WTC11 (cell line): ENCODE results near the gene PDCD6IP. TPM values are rescaled to one million over a fixed set of nuclear protein-coding genes. Genes with fewer than 3 reads are reported as not detected.

Source experiments
- ATAC-seq: fragments of 200-7000 bp; cut with Tn5 transposase; 2 replicates; pipeline ENCODE4 v1.10.0; 2021; ENCODE audit warnings: mild to moderate bottlenecking, moderate library complexity
- CTCF ChIA-PET: fragments of 300-600 bp; sonication (Branson Sonifier 250); formaldehyde crosslinking; loops from one replicate; lab custom pipeline; 2021; ENCODE audit warnings: antibody characterized with exemption; lab: Charles Lee
- POLR2A ChIA-PET: fragments of 350-600 bp; sonication (Branson Sonifier 250); formaldehyde crosslinking; loops from one replicate; lab custom pipeline; 2021; ENCODE audit warnings: antibody characterized with exemption; lab: Charles Lee
- DNase-seq: peaks from one replicate; pipeline ENCODE4 v3.0.0; 2021; ENCODE audit warnings: low spot score
- H3K27ac Mint-ChIP-seq: 2 replicates; pipeline ENCODE4 v1.8.0; 2021; ENCODE audit warnings: mixed read lengths
- H3K27me3 Mint-ChIP-seq: 2 replicates; pipeline ENCODE4 v1.8.0; 2021; ENCODE audit warnings: low read depth, mild to moderate bottlenecking, moderate library complexity, mixed read lengths
- H3K36me3 Mint-ChIP-seq: 2 replicates; pipeline ENCODE4 v1.8.0; 2021; ENCODE audit warnings: mixed read lengths
- H3K4me1 Mint-ChIP-seq: 2 replicates; pipeline ENCODE4 v1.8.0; 2022; ENCODE audit warnings: mixed read lengths
- H3K4me3 Mint-ChIP-seq: 2 replicates; pipeline ENCODE4 v1.8.0; 2021; ENCODE audit warnings: mild to moderate bottlenecking, moderate library complexity, mixed read lengths
- H3K9me3 Mint-ChIP-seq: 2 replicates; pipeline ENCODE4 v1.8.0; 2021; ENCODE audit warnings: mixed read lengths
- AR ChIP-seq: fragments of 250-450 bp; sonication (Bioruptor Pico); IDR thresholded peaks from 2 replicates; pipeline ENCODE4 v1.9.0; 2021; ENCODE audit warnings: mild to moderate bottlenecking
- ATF3 ChIP-seq: sonication (generic); formaldehyde crosslinking; conservative IDR thresholded peaks from 2 replicates; pipeline ENCODE4 v1.8.1; 2022; ENCODE audit warnings: mild to moderate bottlenecking, missing genetic modification reagents
- CTCF ChIP-seq: fragments of 200-600 bp; IDR thresholded peaks from 2 replicates; pipeline ENCODE4 v1.8.0; 2022; ENCODE audit warnings: antibody characterized with exemption
- ELF4 ChIP-seq: sonication (generic); formaldehyde crosslinking; IDR thresholded peaks from 2 replicates; pipeline ENCODE4 v1.8.1; 2022; ENCODE audit warnings: low read depth, mild to moderate bottlenecking, moderate library complexity, missing genetic modification reagents
- EMX1 ChIP-seq: fragments of 250-450 bp; sonication (Bioruptor Pico); IDR thresholded peaks from 2 replicates; pipeline ENCODE4 v1.8.0; 2021; ENCODE audit warnings: mild to moderate bottlenecking
- GABPB1 ChIP-seq: sonication (generic); formaldehyde crosslinking; IDR thresholded peaks from 2 replicates; pipeline ENCODE4 v1.8.1; 2023; ENCODE audit warnings: mild to moderate bottlenecking, missing genetic modification reagents
- GTF2I ChIP-seq: fragments of 250-450 bp; sonication (Bioruptor Pico); conservative IDR thresholded peaks from 2 replicates; pipeline ENCODE4 v1.4.0; 2021; ENCODE audit warnings: mild to moderate bottlenecking
- HMGXB4 ChIP-seq: sonication (generic); formaldehyde crosslinking; IDR thresholded peaks from 2 replicates; pipeline ENCODE4 v1.8.1; 2023; ENCODE audit warnings: mild to moderate bottlenecking, moderate library complexity, missing genetic modification reagents
- MXD4 ChIP-seq: fragments of 250-450 bp; sonication (Bioruptor Pico); IDR thresholded peaks from 2 replicates; pipeline ENCODE4 v1.8.0; 2021; ENCODE audit warnings: mild to moderate bottlenecking, moderate library complexity, borderline replicate concordance
- NFE2L1 ChIP-seq: sonication (generic); formaldehyde crosslinking; IDR thresholded peaks from 2 replicates; pipeline ENCODE4 v1.8.1; 2023; ENCODE audit warnings: missing genetic modification reagents
- PRDM15 ChIP-seq: sonication (generic); formaldehyde crosslinking; IDR thresholded peaks from 2 replicates; pipeline ENCODE4 v1.8.0; 2022; ENCODE audit warnings: missing genetic modification reagents
- SP1 ChIP-seq: sonication (generic); formaldehyde crosslinking; conservative IDR thresholded peaks from 2 replicates; pipeline ENCODE4 v1.8.1; 2022; ENCODE audit warnings: missing genetic modification reagents
- USF1 ChIP-seq: sonication (generic); formaldehyde crosslinking; IDR thresholded peaks from 2 replicates; pipeline ENCODE4 v1.8.0; 2022; ENCODE audit warnings: mild to moderate bottlenecking, missing genetic modification reagents
- ZNF121 ChIP-seq: sonication (generic); formaldehyde crosslinking; IDR thresholded peaks from 2 replicates; pipeline ENCODE4 v1.8.0; 2023; ENCODE audit warnings: missing genetic modification reagents
- ZNF232 ChIP-seq: sonication (generic); formaldehyde crosslinking; IDR thresholded peaks from 2 replicates; pipeline ENCODE4 v1.8.0; 2022; ENCODE audit warnings: mild to moderate bottlenecking, missing genetic modification reagents
- ZNF425 ChIP-seq: fragments of 250-450 bp; sonication (Bioruptor Pico); conservative IDR thresholded peaks from 2 replicates; pipeline ENCODE4 v1.9.0; 2021; ENCODE audit warnings: mild to moderate bottlenecking
- ZNF671 ChIP-seq: fragments of 250-450 bp; sonication (Bioruptor Pico); IDR thresholded peaks from 2 replicates; pipeline ENCODE4 v1.8.0; 2021; ENCODE audit warnings: mild to moderate bottlenecking
- ZSCAN18 ChIP-seq: fragments of 250-450 bp; sonication (Bioruptor Pico); IDR thresholded peaks from 2 replicates; pipeline ENCODE4 v2.1.2; 2022; ENCODE audit warnings: mild to moderate bottlenecking, moderate library complexity
- total RNA-seq: library from RNA; stranded (reverse); gene quantifications from 3 replicates; pipeline ENCODE4 v1.2.3, GENCODE V29; 2021

The PDCD6IP gene
- total RNA-seq, 1 experiment from 2014 or later = 173 TPM

GRCh38 chr3:33892655-33893054 is 94.2 kb downstream of the PDCD6IP start:
- Mint-ChIP-seq H3K9me3 (peaks cover 10% of the 10 kb centered on the region; the same call in 1 of the 2 replicates), H3K27ac (no peak overlapping the region), H3K4me1 (peaks cover 9% of the 10 kb centered on the region), H3K27me3 (no peaks in the 10 kb centered on the region), H3K4me3 (no peak overlapping the region), H3K36me3 (no peaks in the 10 kb centered on the region)
- TF ChIP-seq ELF4 (CRISPR knock-in tag) (no peak), EMX1 (CRISPR knock-in tag) (no peak), MXD4 (no peak)
- POLR2A ChIA-PET = no interaction called here
- DNase-seq (no peak), ATAC-seq (no peak)
- CTCF ChIA-PET = interaction anchor here (0.6 kb wide), 1 partner anchor 9 kb away, joined by 3 read pairs; no protein-coding TSS in a partner anchor

GRCh38 chr3:33895658-33896057 is 97.2 kb downstream of the PDCD6IP start:
- DNase-seq = no peak
- no peak for ATAC-seq
- no peaks in the 10 kb centered on the region for H3K36me3 Mint-ChIP-seq
- no peak overlapping the region for H3K27ac Mint-ChIP-seq
- H3K27me3 Mint-ChIP-seq = no peaks in the 10 kb centered on the region
- TF ChIP-seq AR (CRISPR knock-in tag) = no peak
- TF ChIP-seq ZNF232 = no peak
- no peak for TF ChIP-seq ZNF425 (CRISPR knock-in tag)
- TF ChIP-seq PRDM15 (CRISPR knock-in tag) = no peak
- TF ChIP-seq ZNF121 = no peak
- no peak for TF ChIP-seq CTCF
- no peak for TF ChIP-seq GABPB1 (CRISPR knock-in tag)
- TF ChIP-seq ATF3 (CRISPR knock-in tag) = no peak
- TF ChIP-seq ZNF671 (CRISPR knock-in tag) = no peak
- no peak for TF ChIP-seq USF1 (CRISPR knock-in tag)
- TF ChIP-seq HMGXB4 (CRISPR knock-in tag) = no peak
- TF ChIP-seq GTF2I (CRISPR knock-in tag) = no peak
- TF ChIP-seq ZSCAN18 = no peak
- TF ChIP-seq SP1 = no peak
- no peak for TF ChIP-seq NFE2L1 (CRISPR knock-in tag)
- TF ChIP-seq, all 79 proteins: peak for 0
- Mint-ChIP-seq H3K9me3 (no peaks in the 10 kb centered on the region; the same call in 1 of the 2 replicates), H3K4me3 (no peak overlapping the region), H3K4me1 (no peaks in the 10 kb centered on the region)
- POLR2A ChIA-PET = no interaction called here
- CTCF ChIA-PET = no interaction called here
